H1 (cell line): ENCODE measurements around the gene CDPF1. TPM values are rescaled to one million over a fixed set of nuclear protein-coding genes. Genes with fewer than 3 reads are reported as not detected.

Experiments used
- ASH2L ChIP-seq: fragments of 200-600, 300-600 bp; sonication (generic); IDR thresholded peaks from one replicate; pipeline ENCODE4 v1.7.1; 2017; ENCODE audit warnings: low read length
- CHD1 ChIP-seq: IDR thresholded peaks from 2 replicates; pipeline ENCODE4 v1.6.1; 2012; ENCODE audit warnings: low read depth, low read length, improper control_type of control experiment
- SP1 ChIP-seq: IDR thresholded peaks from 2 replicates; pipeline ENCODE4 v1.6.1; 2011; ENCODE audit warnings: low read depth, low read length
- polyA plus RNA-seq, 7 experiments: library from polyadenylated mRNA; depleted of rRNA in 3 of 7; stranded (reverse) in 5 of 7; unstranded in 2 of 7; fragments of >200 nt in 5 of 7; fragments of 200-250 nt in 2 of 7; gene quantifications; 1 replicate in 5 of 7; 2 replicates in 1 of 7; 4 replicates in 1 of 7; pipeline versions ENCODE4 v1.2.1 to v1.2.3, GENCODE V29; 2011 to 2013; ENCODE audit warnings: missing spikeins in 2 of 7, mixed read lengths in 2 of 7
- total RNA-seq: library from RNA; stranded (reverse); fragmentation: NEBNext Ultra II Directional; extraction: Animal tissue kit (Norgen Biotek cat#: 25700); gene quantifications from 2 replicates; pipeline ENCODE4 v1.2.1, GENCODE V29; 2021
- TF ChIP-seq, protein P1 (sequence below): IDR thresholded peaks from 2 replicates; pipeline ENCODE4 v1.6.1; 2012; ENCODE audit warnings: inconsistent platforms
- TF ChIP-seq, protein P2 (sequence below): IDR thresholded peaks from 2 replicates; pipeline ENCODE4 v1.6.1; 2011; ENCODE audit warnings: low read depth, mild to moderate bottlenecking, low read length; ENCODE audit not compliant: insufficient read depth

Gene CDPF1
- total and polyA plus RNA-seq, 2 of the 8 experiments (the other 6 are each of a cell fraction or from before 2014, with no cell fraction given): 9.7 to 13.7 TPM

DNA sequence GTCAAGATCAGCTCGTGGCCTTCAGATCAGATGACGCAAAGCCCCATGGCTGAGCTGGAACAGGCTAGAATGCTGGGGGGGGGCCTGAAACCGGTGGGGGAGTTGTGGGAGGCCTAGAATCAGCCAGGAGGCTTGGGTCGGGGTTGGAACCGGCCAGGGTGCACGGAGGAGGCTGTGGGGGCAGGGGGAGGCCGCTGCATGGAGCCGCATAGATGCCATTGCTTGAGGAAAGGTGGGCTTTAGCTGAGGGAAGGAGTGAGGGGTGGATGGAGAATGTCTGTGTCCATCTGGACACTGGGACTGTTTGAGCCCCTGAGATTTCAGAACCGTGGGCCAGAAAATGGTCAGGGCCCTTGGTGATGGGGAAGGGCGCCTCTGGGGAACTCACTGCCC is 25.2 kb downstream of the CDPF1 start (continued):
- TF ChIP-seq CHD1 (no peak), SP1 (no peak), ASH2L (no peak)
- TF ChIP-seq, protein P1, sequence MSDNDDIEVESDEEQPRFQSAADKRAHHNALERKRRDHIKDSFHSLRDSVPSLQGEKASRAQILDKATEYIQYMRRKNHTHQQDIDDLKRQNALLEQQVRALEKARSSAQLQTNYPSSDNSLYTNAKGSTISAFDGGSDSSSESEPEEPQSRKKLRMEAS: no peak
- TF ChIP-seq, protein P2, sequence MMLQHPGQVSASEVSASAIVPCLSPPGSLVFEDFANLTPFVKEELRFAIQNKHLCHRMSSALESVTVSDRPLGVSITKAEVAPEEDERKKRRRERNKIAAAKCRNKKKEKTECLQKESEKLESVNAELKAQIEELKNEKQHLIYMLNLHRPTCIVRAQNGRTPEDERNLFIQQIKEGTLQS: no peak
